GM19452 (cell line): Measurements from ENCODE around the gene MAP3K9.
"Not testable (repeated sequence)": the region's sequence is repeated elsewhere in the genome, so short reads cannot be mapped to it uniquely, and the experiment has no call there.

Experiments used
- ATAC-seq: cut with Tn5 transposase; IDR thresholded peaks from one replicate; pipeline ENCODE4 v1.9.1; 2021; ENCODE audit not compliant: unreplicated experiment

Gene MAP3K9

GRCh38 chr14:70809225-70810219, at the start of gene MAP3K9:
MAP3K9 (minus strand) TSS chr14:70809513; CDS start chr14:70809171, 342 bp downstream.
- ATAC-seq: peak; percentile 85

GRCh38 chr14:70858641-70859040, 49.3 kb upstream of the MAP3K9 start:
- no peak for ATAC-seq

- ATAC-seq: no peak
Observed at GRCh38 chr14:70857496-70857890, 48.2 kb upstream of the MAP3K9 start.

GRCh38 chr14:70856851-70857495, 47.7 kb upstream of the MAP3K9 start:
- no peak for ATAC-seq

GRCh38 chr14:70855486-70855885, 46.2 kb upstream of the MAP3K9 start:
- no peak for ATAC-seq

GRCh38 chr14:70853658-70854057, 44.3 kb upstream of the MAP3K9 start:
- not testable (repeated sequence) for ATAC-seq

GRCh38 chr14:70847406-70848090, 38.2 kb upstream of the MAP3K9 start:
- no peak for ATAC-seq

GRCh38 chr14:70845601-70846000, 36.3 kb upstream of the MAP3K9 start:
- ATAC-seq: no peak

GRCh38 chr14:70842851-70843462, 33.6 kb upstream of the MAP3K9 start:
- no peak for ATAC-seq

GRCh38 chr14:70838076-70838475, 28.8 kb upstream of the MAP3K9 start:
- ATAC-seq: no peak

- ATAC-seq: no peak
Observed at GRCh38 chr14:70836946-70837345, 27.6 kb upstream of the MAP3K9 start.

GRCh38 chr14:70833884-70834283, 24.6 kb upstream of the MAP3K9 start:
- no peak for ATAC-seq

GRCh38 chr14:70832561-70833305, 23.4 kb upstream of the MAP3K9 start:
- no peak for ATAC-seq

GRCh38 chr14:70830998-70831781, 21.9 kb upstream of the MAP3K9 start:
- no peak for ATAC-seq

- ATAC-seq: no peak
Observed at GRCh38 chr14:70828188-70828587, 18.9 kb upstream of the MAP3K9 start.

GRCh38 chr14:70827752-70828151, 18.4 kb upstream of the MAP3K9 start:
- ATAC-seq: no peak

- no peak for ATAC-seq
Observed at GRCh38 chr14:70827347-70827746, 18.0 kb upstream of the MAP3K9 start.

- ATAC-seq: no peak
Observed at GRCh38 chr14:70823281-70823680, 14.0 kb upstream of the MAP3K9 start.

- no peak for ATAC-seq
Observed at GRCh38 chr14:70822530-70823185, 13.3 kb upstream of the MAP3K9 start.
